H1 (cell line): Measurements from ENCODE around the gene SCAND1. TPM values are rescaled to one million over a fixed set of nuclear protein-coding genes. Genes with fewer than 3 reads are reported as not detected.
A peak's percentile ranks its signal among the peaks of the same experiment; 100 is the strongest.

Experiments
- CTCF ChIA-PET: fragments of 300-600 bp; sonication (Branson Sonifier 250); formaldehyde crosslinking; loops from one replicate; lab custom pipeline; 2021; ENCODE audit not compliant: partially characterized antibody; lab: Charles Lee
- POLR2A ChIA-PET: fragments of 300-600 bp; sonication (Branson Sonifier 250); formaldehyde crosslinking; loops from one replicate; lab custom pipeline; 2021; ENCODE audit warnings: inconsistent platforms; ENCODE audit not compliant: partially characterized antibody; lab: Charles Lee
- DNase-seq, 2 experiments: peaks; one replicate each; pipeline versions ENCODE4 v3.0.0 to v3.0.0-alpha.2; 2010 to 2022; ENCODE audit warnings: low spot score in 2 of 2, low read depth in 1 of 2, mixed read lengths in 1 of 2
- FAIRE-seq: peaks from 2 replicates; lab custom pipeline; 2011; peaks lifted over from hg19 to GRCh38; lab: Jason Lieb, UNC
- H2AFZ ChIP-seq: 2 replicates; pipeline ENCODE4 v1.8.1; 2012; ENCODE audit warnings: low read length, inconsistent platforms
- H2AK5ac ChIP-seq: 2 replicates; pipeline ENCODE4 v1.6.1; 2013; ENCODE audit warnings: low read depth, low read length
- H2BK120ac ChIP-seq: replicated peaks from 2 replicates; pipeline ENCODE3; 2013; ENCODE audit warnings: low read depth, low read length, inconsistent platforms
- H2BK12ac ChIP-seq: 2 replicates; pipeline ENCODE4 v1.6.1; 2013; ENCODE audit warnings: low read depth, low read length
- H2BK15ac ChIP-seq: 2 replicates; pipeline ENCODE4 v1.6.1; 2013; ENCODE audit warnings: low read length
- H2BK20ac ChIP-seq: 2 replicates; pipeline ENCODE4 v1.6.1; 2013; ENCODE audit warnings: low read length
- H2BK5ac ChIP-seq: 2 replicates; pipeline ENCODE4 v1.6.1; 2013; ENCODE audit warnings: low read depth, low read length
- H3K14ac ChIP-seq: 2 replicates; pipeline ENCODE4 v1.6.1; 2013; ENCODE audit warnings: inconsistent platforms; ENCODE audit not compliant: insufficient read length
- H3K18ac ChIP-seq: 2 replicates; pipeline ENCODE4 v1.6.1; 2013; ENCODE audit warnings: low read length; ENCODE audit errors: extremely low read depth
- H3K23ac ChIP-seq: 2 replicates; pipeline ENCODE4 v1.6.1; 2013; ENCODE audit warnings: inconsistent platforms; ENCODE audit not compliant: insufficient read length
- H3K23me2 ChIP-seq: 2 replicates; pipeline ENCODE4 v1.6.1; 2013; ENCODE audit warnings: low read depth, low read length
- H3K27ac ChIP-seq: 2 replicates; pipeline ENCODE4 v1.6.1; 2011; ENCODE audit warnings: low read depth, low read length, inconsistent platforms
- H3K27me3 ChIP-seq, 4 experiments: replicated peaks in 1 of 4; 1 replicate in 1 of 4; 2 replicates in 3 of 4; pipeline versions ENCODE4 v1.6.1 to v1.8.1; 2011 to 2013; ENCODE audit warnings: low read length in 3 of 4, mild to moderate bottlenecking in 3 of 4, inconsistent platforms in 2 of 4, mixed read lengths in 2 of 4, moderate library complexity in 1 of 4; ENCODE audit not compliant: control insufficient read depth in 3 of 4, insufficient read depth in 3 of 4; ENCODE audit errors: extremely low read depth in 1 of 4
- H3K36me3 ChIP-seq, 4 experiments: 2 replicates each; pipeline versions ENCODE4 v1.6.1 to v1.8.1; 2011 to 2013; ENCODE audit warnings: mild to moderate bottlenecking in 4 of 4, low read length in 3 of 4, moderate library complexity in 2 of 4, control low read depth in 1 of 4, inconsistent platforms in 1 of 4; ENCODE audit not compliant: insufficient read depth in 4 of 4, control insufficient read depth in 2 of 4
- H3K4ac ChIP-seq: replicated peaks from 2 replicates; pipeline ENCODE3; 2013; ENCODE audit warnings: low read length, low read depth, mixed read lengths, inconsistent platforms; ENCODE audit not compliant: insufficient read length
- H3K4me1 ChIP-seq, 4 experiments: replicated peaks in 1 of 4; 1 replicate in 1 of 4; 2 replicates in 3 of 4; pipeline versions ENCODE4 v1.6.1 to v1.8.1; 2011 to 2013; ENCODE audit warnings: low read length in 3 of 4, inconsistent platforms in 2 of 4, mixed read lengths in 1 of 4; ENCODE audit not compliant: insufficient read depth in 4 of 4, control insufficient read depth in 3 of 4
- H3K4me2 ChIP-seq, 2 experiments: 2 replicates each; pipeline versions ENCODE4 v1.6.1 to v1.8.1; 2011 to 2013; ENCODE audit warnings: low read depth in 2 of 2, low read length in 2 of 2, control low read depth in 1 of 2, inconsistent platforms in 1 of 2, mild to moderate bottlenecking in 1 of 2; ENCODE audit not compliant: insufficient read depth in 1 of 2
- H3K4me3 ChIP-seq, 4 experiments: fragments of 200-600, 300-600 bp in 1 of 4; sonication (generic), shearing (Covaris generic), sonication (Bioruptor Twin) in 1 of 4; 2 replicates each; pipeline versions ENCODE4 v1.5.1 to v1.8.1; 2011 to 2016; ENCODE audit warnings: low read length in 4 of 4, low read depth in 3 of 4, control low read depth in 2 of 4, inconsistent platforms in 2 of 4, mild to moderate bottlenecking in 2 of 4, mixed read lengths in 1 of 4, moderate library complexity in 1 of 4; ENCODE audit not compliant: insufficient read depth in 2 of 4; ENCODE audit errors: extremely low read depth in 1 of 4
- H3K56ac ChIP-seq: replicated peaks from 2 replicates; pipeline ENCODE3; 2013; ENCODE audit warnings: low read depth, mild to moderate bottlenecking, mixed read lengths, low read length, inconsistent platforms; ENCODE audit not compliant: insufficient read length
- H3K79me1 ChIP-seq: 2 replicates; pipeline ENCODE4 v1.6.1; 2013; ENCODE audit warnings: low read depth, low read length, control low read depth
- H3K79me2 ChIP-seq, 2 experiments: 2 replicates each; pipeline versions ENCODE4 v1.6.1 to v1.8.1; 2012 to 2013; ENCODE audit warnings: low read length in 2 of 2, mild to moderate bottlenecking in 2 of 2, inconsistent platforms in 1 of 2; ENCODE audit not compliant: insufficient read depth in 2 of 2, control insufficient read depth in 1 of 2
- H3K9ac ChIP-seq, 4 experiments: replicated peaks in 1 of 4; 1 replicate in 1 of 4; 2 replicates in 3 of 4; pipeline versions ENCODE4 v1.6.1 to v1.8.1; 2011 to 2013; ENCODE audit warnings: low read depth in 3 of 4, low read length in 3 of 4, control low read depth in 2 of 4, mild to moderate bottlenecking in 2 of 4, moderate library complexity in 2 of 4, inconsistent platforms in 1 of 4; ENCODE audit errors: extremely low read depth in 1 of 4
- H3K9me3 ChIP-seq, 2 experiments: 2 replicates each; pipeline versions ENCODE4 v1.6.1 to v1.8.1; 2012 to 2013; ENCODE audit warnings: mild to moderate bottlenecking in 2 of 2, moderate library complexity in 2 of 2, control low read depth in 1 of 2, inconsistent platforms in 1 of 2, low read depth in 1 of 2, low read length in 1 of 2, mixed read lengths in 1 of 2; ENCODE audit not compliant: insufficient read depth in 2 of 2
- H4K20me1 ChIP-seq, 2 experiments: replicated peaks in 1 of 2; 2 replicates each; pipeline versions ENCODE3 to v1.8.1; 2011 to 2013; ENCODE audit warnings: inconsistent platforms in 2 of 2, low read length in 2 of 2, mild to moderate bottlenecking in 1 of 2; ENCODE audit not compliant: insufficient read depth in 2 of 2, control insufficient read depth in 1 of 2
- H4K5ac ChIP-seq: 2 replicates; pipeline ENCODE4 v1.6.1; 2013; ENCODE audit warnings: low read length, low read depth, mixed read lengths, inconsistent platforms; ENCODE audit not compliant: insufficient read length
- H4K8ac ChIP-seq: 2 replicates; pipeline ENCODE4 v1.8.0; 2013; ENCODE audit warnings: mild to moderate bottlenecking, moderate library complexity, low read length, inconsistent platforms; ENCODE audit not compliant: insufficient read depth; ENCODE audit errors: extremely low read depth
- H4K91ac ChIP-seq: replicated peaks from 2 replicates; pipeline ENCODE3; 2013; ENCODE audit warnings: low read length, mixed read lengths, inconsistent platforms; ENCODE audit not compliant: insufficient read length
- EGR1 ChIP-seq: IDR thresholded peaks from 2 replicates; pipeline ENCODE4 v1.6.1; 2011; ENCODE audit warnings: low read depth, low read length, borderline replicate concordance
- POLR2A ChIP-seq, 2 experiments: IDR thresholded peaks; 1 replicate in 1 of 2; 2 replicates in 1 of 2; pipeline ENCODE4 v1.6.1; 2011; ENCODE audit warnings: low read depth in 2 of 2, low read length in 2 of 2, mild to moderate bottlenecking in 2 of 2; ENCODE audit errors: control extremely low read depth in 1 of 2
- POLR2AphosphoS5 ChIP-seq: IDR thresholded peaks from 2 replicates; pipeline ENCODE4 v1.6.1; 2011; ENCODE audit warnings: low read depth, low read length
- RFX5 ChIP-seq: IDR thresholded peaks from 2 replicates; pipeline ENCODE4 v1.6.1; 2011; ENCODE audit warnings: low read depth, low read length, improper control_type of control experiment, borderline replicate concordance
- SP2 ChIP-seq: IDR thresholded peaks from 2 replicates; pipeline ENCODE4 v1.6.1; 2012; ENCODE audit warnings: mild to moderate bottlenecking, low read length, inconsistent platforms
- TAF1 ChIP-seq: IDR thresholded peaks from 2 replicates; pipeline ENCODE4 v1.6.1; 2011; ENCODE audit warnings: mild to moderate bottlenecking, low read depth, low read length
- TBP ChIP-seq: IDR thresholded peaks from 2 replicates; pipeline ENCODE4 v1.6.1; 2011; ENCODE audit warnings: low read depth, low read length, improper control_type of control experiment
- WGBS, 2 experiments: shearing (Covaris generic) in 1 of 2; methylation state at CpG; one replicate each; pipeline versions ENCODE4 v1.1.6 to v1.1.7; 2013 to 2015; ENCODE audit warnings: low lambda C conversion rate in 2 of 2, mixed read lengths in 2 of 2, inconsistent platforms in 1 of 2, low coverage in 1 of 2, missing lambda C conversion rate in 1 of 2; ENCODE audit not compliant: insufficient replicate concordance in 2 of 2, insufficient coverage in 1 of 2, insufficient read length in 1 of 2; ENCODE audit errors: extremely low coverage in 1 of 2, missing lambda C conversion rate in 1 of 2; 5-methylcytosine and 5-hydroxymethylcytosine counted together
- polyA plus RNA-seq, 7 experiments: library from polyadenylated mRNA; depleted of rRNA in 3 of 7; stranded (reverse) in 5 of 7; unstranded in 2 of 7; fragments of >200 nt in 5 of 7; fragments of 200-250 nt in 2 of 7; gene quantifications; 1 replicate in 5 of 7; 2 replicates in 1 of 7; 4 replicates in 1 of 7; pipeline versions ENCODE4 v1.2.1 to v1.2.3, GENCODE V29; 2011 to 2013; ENCODE audit warnings: missing spikeins in 2 of 7, mixed read lengths in 2 of 7
- total RNA-seq: library from RNA; stranded (reverse); fragmentation: NEBNext Ultra II Directional; extraction: Animal tissue kit (Norgen Biotek cat#: 25700); gene quantifications from 2 replicates; pipeline ENCODE4 v1.2.1, GENCODE V29; 2021

Gene SCAND1
- total and polyA plus RNA-seq, 2 of the 8 experiments (the other 6 are each of a cell fraction or from before 2014, with no cell fraction given): 73.1 to 83.7 TPM

- DNase-seq (peak in 1 of 2 experiments; percentile 29), FAIRE-seq (peak; percentile 42)
- no peak overlapping the region for H4K5ac ChIP-seq
- H3K23ac ChIP-seq: no peak overlapping the region
- no peaks in the 10 kb centered on the region; a peak in 1 of 7 replicates for H3K27me3 ChIP-seq
- H3K4me2 ChIP-seq: peak overlapping the region; percentile 26 to 30; a peak in 3 of 4 replicates
- peaks cover 7 to 25% (median 10%) of the 10 kb centered on the region in 4 experiments; a peak in 7 of 8 replicates for H3K36me3 ChIP-seq
- no peak overlapping the region for H2AK5ac ChIP-seq
- no peak overlapping the region for H3K9ac ChIP-seq
- no peaks in the 10 kb centered on the region for H4K20me1 ChIP-seq
- H4K91ac ChIP-seq: no peak overlapping the region
- no peak overlapping the region for H2BK20ac ChIP-seq
- H3K14ac ChIP-seq: no peak overlapping the region
- no peak overlapping the region for H2BK120ac ChIP-seq
- ChIA-PET CTCF (interaction anchor here (0.5 to 1.6 kb wide), 3 partner anchors 9 to 27 kb away, joined by 3 to 6 read pairs (median 6); no protein-coding TSS in a partner anchor), POLR2A (interaction anchor here (1.1 to 3.0 kb wide), 4 partner anchors 12 to 192 kb away, joined by 5 to 16 read pairs (median 10); partner anchors contain the start of genes RBM39 and SCAND1)
- peak overlapping the region; percentile 30 for H3K27ac ChIP-seq
- H3K4ac ChIP-seq: no peak overlapping the region
- H2BK15ac ChIP-seq: no peak overlapping the region
- H4K8ac ChIP-seq: no peak overlapping the region
- H3K23me2 ChIP-seq: peaks cover 2% of the 10 kb centered on the region; the same call in 1 of the 2 replicates
- TF ChIP-seq POLR2A (IDR thresholded peaks at IDR 0.05; ENCODE audit: control extremely low read depth in 1 of 2, low read depth in 2 of 2, low read length in 2 of 2): peak in 1 of 2 experiments; percentile 25; a peak in 1 of 3 replicates
- TF ChIP-seq TAF1: peak; percentile 26; the same call in 1 of the 2 replicates
- 0 out of 2 replicates have a peak, but pooled peaks have one; percentile 40 for TF ChIP-seq TBP
- TF ChIP-seq POLR2AphosphoS5: peak; percentile 52; the same call in 1 of the 2 replicates
- no peak for TF ChIP-seq EGR1
- TF ChIP-seq RFX5: no peak
- TF ChIP-seq SP2: no peak
- H3K56ac ChIP-seq: no peak overlapping the region
- no peaks in the 10 kb centered on the region for H3K9me3 ChIP-seq
- H3K18ac ChIP-seq: peak overlapping the region; percentile 36; the same call in 1 of the 2 replicates
- H3K4me3 ChIP-seq: peak overlapping the region in 1 of 4 experiments; percentile 27; a peak in 1 of 8 replicates
- H2BK12ac ChIP-seq: no peak overlapping the region
- no peaks in the 10 kb centered on the region for H3K79me2 ChIP-seq
- H2AFZ ChIP-seq: no peak overlapping the region
- H3K79me1 ChIP-seq: no peaks in the 10 kb centered on the region
- WGBS, 2 experiments: 60% methylated on average over 4 of the region's 4 CpGs; no CpG with 5 or more reads in 1 of the 2 experiments
- H2BK5ac ChIP-seq: peak overlapping the region; percentile 67
- peaks cover 6 to 12% (median 10%) of the 10 kb centered on the region in 4 experiments; a peak in 5 of 7 replicates for H3K4me1 ChIP-seq
Measured at GRCh38 chr20:35934050-35934449, 20.3 kb downstream of the SCAND1 start.
